ENCODE data around the gene VAMP5.
"Not testable (repeated sequence)": the region's sequence is repeated elsewhere in the genome, so short reads cannot be mapped to it uniquely, and the experiment has no call there.

Gene VAMP5

GRCh38 chr2:85550486-85550885 lies 33.7 kb upstream of the VAMP5 start:
- no peak for DNase-seq (ENCODE audit: low spot score)

- DNase-seq (ENCODE audit: low spot score) = peak; percentile 49
Measured at GRCh38 chr2:85551698-85552678, 32.2 kb upstream of the VAMP5 start.

- no peak for DNase-seq (ENCODE audit: low spot score)
Measured at GRCh38 chr2:85553184-85553583, 31.0 kb upstream of the VAMP5 start.

- no peak for DNase-seq (ENCODE audit: low spot score)
Measured at GRCh38 chr2:85554980-85555612, 29.1 kb upstream of the VAMP5 start.

- no peak for DNase-seq (ENCODE audit: low spot score)
Measured at GRCh38 chr2:85557130-85557529, 27.1 kb upstream of the VAMP5 start.

- no peak for DNase-seq (ENCODE audit: low spot score)
Measured at GRCh38 chr2:85558160-85558559, 26.1 kb upstream of the VAMP5 start.

- DNase-seq (ENCODE audit: low spot score) = not testable (repeated sequence)
Measured at GRCh38 chr2:85560403-85560726, 23.9 kb upstream of the VAMP5 start.

GRCh38 chr2:85560812-85561279 lies 23.4 kb upstream of the VAMP5 start:
- no peak for DNase-seq (ENCODE audit: low spot score)

GRCh38 chr2:85561280-85562212 lies 22.7 kb upstream of the VAMP5 start, which contains the start of gene GGCX:
GGCX (minus strand) TSS chr2:85561493; CDS start chr2:85561428, 65 bp downstream.
- peak; percentile 77 for DNase-seq (ENCODE audit: low spot score)

GRCh38 chr2:85564144-85564563 lies 20.1 kb upstream of the VAMP5 start:
- no peak for DNase-seq (ENCODE audit: low spot score)

GRCh38 chr2:85566265-85566664 lies 18.0 kb upstream of the VAMP5 start:
- no peak for DNase-seq (ENCODE audit: low spot score)

- no peak for DNase-seq (ENCODE audit: low spot score)
Measured at GRCh38 chr2:85575739-85576138, 8.5 kb upstream of the VAMP5 start.

GRCh38 chr2:85577063-85577385 lies 7.2 kb upstream of the VAMP5 start:
- DNase-seq (ENCODE audit: low spot score) = no peak

GRCh38 chr2:85577386-85578242 lies 6.6 kb upstream of the VAMP5 start, which contains the start of gene VAMP8:
VAMP8 (plus strand) TSS chr2:85577586; CDS start chr2:85577647, 61 bp downstream.
- peak; percentile 56 for DNase-seq (ENCODE audit: low spot score)

- no peak for DNase-seq (ENCODE audit: low spot score)
Measured at GRCh38 chr2:85578243-85579180, 5.7 kb upstream of the VAMP5 start.

GRCh38 chr2:85579266-85579935 lies 4.8 kb upstream of the VAMP5 start:
- DNase-seq (ENCODE audit: low spot score) = no peak

- no peak for DNase-seq (ENCODE audit: low spot score)
Measured at GRCh38 chr2:85580206-85580605, 4.0 kb upstream of the VAMP5 start.

- DNase-seq (ENCODE audit: low spot score) = no peak
Measured at GRCh38 chr2:85582492-85582891, 1.7 kb upstream of the VAMP5 start.

GRCh38 chr2:85583667-85584353 lies 421 bp upstream of the VAMP5 start:
- no peak for DNase-seq (ENCODE audit: low spot score)

Measured in HuH-7.5 (cell line).